H9 (cell line): ENCODE data around the gene ADGRA1. TPM values are rescaled to one million over a fixed set of nuclear protein-coding genes. Genes with fewer than 3 reads are reported as not detected.

Experiments
- DNase-seq: peaks from one replicate; pipeline ENCODE4 v3.0.0-alpha.2; 2017
- H2AFZ ChIP-seq: one replicate; pipeline ENCODE4 v1.6.1; 2013; ENCODE audit warnings: mild to moderate bottlenecking, low read length, control low read depth, moderate library complexity
- H2AK5ac ChIP-seq: 2 replicates; pipeline ENCODE4 v1.6.1; 2013; ENCODE audit warnings: low read length, control low read depth, mixed read lengths; ENCODE audit not compliant: insufficient read length
- H2BK120ac ChIP-seq: one replicate; pipeline ENCODE4 v1.6.1; 2013; ENCODE audit warnings: low read depth, mild to moderate bottlenecking, low read length, control low read depth, inconsistent platforms; ENCODE audit not compliant: poor library complexity, severe bottlenecking
- H2BK12ac ChIP-seq: 2 replicates; pipeline ENCODE4 v1.6.1; 2013; ENCODE audit warnings: low read length, control low read depth, mixed read lengths, low read depth; ENCODE audit not compliant: insufficient read length
- H2BK15ac ChIP-seq: 2 replicates; pipeline ENCODE4 v1.6.1; 2013; ENCODE audit warnings: low read depth, low read length, control low read depth
- H2BK20ac ChIP-seq: one replicate; pipeline ENCODE4 v1.6.1; 2013; ENCODE audit warnings: low read depth, mild to moderate bottlenecking, low read length, control low read depth, inconsistent platforms; ENCODE audit not compliant: poor library complexity, severe bottlenecking
- H2BK5ac ChIP-seq: 2 replicates; pipeline ENCODE4 v1.6.1; 2013; ENCODE audit warnings: low read length, control low read depth, mixed read lengths; ENCODE audit not compliant: insufficient read length
- H3K14ac ChIP-seq: 2 replicates; pipeline ENCODE4 v1.6.1; 2013; ENCODE audit warnings: low read length, control low read depth; ENCODE audit not compliant: insufficient read depth
- H3K18ac ChIP-seq: 2 replicates; pipeline ENCODE4 v1.6.1; 2013; ENCODE audit warnings: low read depth, mild to moderate bottlenecking, mixed read lengths, low read length, control low read depth; ENCODE audit not compliant: insufficient read length
- H3K23ac ChIP-seq: 2 replicates; pipeline ENCODE4 v1.6.1; 2013; ENCODE audit warnings: low read length, control low read depth, mixed read lengths, low read depth; ENCODE audit not compliant: insufficient read length
- H3K23me2 ChIP-seq: 2 replicates; pipeline ENCODE4 v1.6.1; 2013; ENCODE audit warnings: low read depth, mild to moderate bottlenecking, mixed read lengths, low read length, control low read depth; ENCODE audit not compliant: insufficient read length, poor library complexity, severe bottlenecking
- H3K27ac ChIP-seq: 2 replicates; pipeline ENCODE4 v1.5.1; 2013; ENCODE audit warnings: low read length, control low read depth, mixed read lengths, low read depth; ENCODE audit not compliant: insufficient read length
- H3K27me3 ChIP-seq: 2 replicates; pipeline ENCODE4 v1.6.1; 2013; ENCODE audit warnings: low read length, control low read depth, inconsistent platforms; ENCODE audit not compliant: insufficient read depth
- H3K4ac ChIP-seq: 2 replicates; pipeline ENCODE4 v1.6.1; 2013; ENCODE audit warnings: low read depth, mild to moderate bottlenecking, control low read depth, inconsistent platforms, low read length, moderate library complexity
- H3K4me1 ChIP-seq: 2 replicates; pipeline ENCODE4 v1.6.1; 2013; ENCODE audit warnings: low read length, control low read depth, inconsistent platforms; ENCODE audit not compliant: insufficient read depth
- H3K4me2 ChIP-seq: 2 replicates; pipeline ENCODE4 v1.6.1; 2013; ENCODE audit warnings: low read length, control low read depth, mixed read lengths; ENCODE audit not compliant: insufficient read length, insufficient read depth
- H3K56ac ChIP-seq: 2 replicates; pipeline ENCODE4 v1.6.1; 2013; ENCODE audit warnings: low read depth, mild to moderate bottlenecking, mixed read lengths, low read length, control low read depth; ENCODE audit not compliant: insufficient read length
- H3K79me1 ChIP-seq: 2 replicates; pipeline ENCODE4 v1.6.1; 2013; ENCODE audit warnings: low read depth, mild to moderate bottlenecking, moderate library complexity, low read length, control low read depth, inconsistent platforms; ENCODE audit not compliant: insufficient read depth, poor library complexity, severe bottlenecking
- H3K79me2 ChIP-seq: 2 replicates; pipeline ENCODE4 v1.6.1; 2013; ENCODE audit warnings: low read length, control low read depth, inconsistent platforms; ENCODE audit not compliant: insufficient read depth
- H3K9ac ChIP-seq: 2 replicates; pipeline ENCODE4 v1.6.1; 2013; ENCODE audit warnings: low read length, control low read depth, mixed read lengths; ENCODE audit not compliant: insufficient read length; ENCODE audit errors: extremely low read depth
- H3K9me3 ChIP-seq: one replicate; pipeline ENCODE4 v1.6.1; 2013; ENCODE audit warnings: low read depth, low read length, inconsistent platforms; ENCODE audit not compliant: control insufficient read depth
- H3T11ph ChIP-seq: one replicate; pipeline ENCODE4 v1.6.1; 2013; ENCODE audit warnings: mild to moderate bottlenecking, low read length, control low read depth, inconsistent platforms
- H4K20me1 ChIP-seq: one replicate; pipeline ENCODE4 v1.6.1; 2013; ENCODE audit not compliant: control insufficient read depth, insufficient read length, insufficient read depth
- H4K5ac ChIP-seq: 2 replicates; pipeline ENCODE4 v1.6.1; 2013; ENCODE audit warnings: low read depth, mild to moderate bottlenecking, mixed read lengths, low read length, control low read depth; ENCODE audit not compliant: insufficient read length
- H4K8ac ChIP-seq: replicated peaks from 2 replicates; pipeline ENCODE4 v1.6.1; 2013; ENCODE audit warnings: low read length, control low read depth, mixed read lengths, low read depth; ENCODE audit not compliant: insufficient read length
- H4K91ac ChIP-seq: 2 replicates; pipeline ENCODE4 v1.6.1; 2013; ENCODE audit warnings: low read depth, mild to moderate bottlenecking, moderate library complexity, mixed read lengths, low read length, control low read depth; ENCODE audit not compliant: insufficient read length
- H3K27ac Mint-ChIP-seq, 3 experiments: 2 replicates in 2 of 3; 3 replicates in 1 of 3; pipeline ENCODE4 v1.8.0; 2020 to 2021; ENCODE audit warnings: mixed read lengths in 3 of 3, mild to moderate bottlenecking in 1 of 3, moderate library complexity in 1 of 3
- H3K27me3 Mint-ChIP-seq: 2 replicates; pipeline ENCODE4 v1.8.0; 2021; ENCODE audit warnings: low read depth, mild to moderate bottlenecking, moderate library complexity, mixed read lengths
- H3K36me3 Mint-ChIP-seq, 3 experiments: 2 replicates in 2 of 3; 3 replicates in 1 of 3; pipeline ENCODE4 v1.8.0; 2020 to 2021; ENCODE audit warnings: low read depth in 3 of 3, mixed read lengths in 3 of 3; ENCODE audit not compliant: insufficient read depth in 1 of 3
- H3K4me1 Mint-ChIP-seq, 2 experiments: 2 replicates each; pipeline ENCODE4 v1.8.0; 2020; ENCODE audit warnings: mixed read lengths in 2 of 2
- H3K4me3 Mint-ChIP-seq, 2 experiments: 2 replicates in 1 of 2; 3 replicates in 1 of 2; pipeline ENCODE4 v1.8.0; 2020 to 2021; ENCODE audit warnings: mild to moderate bottlenecking in 2 of 2, mixed read lengths in 2 of 2, moderate library complexity in 1 of 2
- H3K9me3 Mint-ChIP-seq, 2 experiments: 2 replicates in 1 of 2; 3 replicates in 1 of 2; pipeline ENCODE4 v1.8.0; 2020; ENCODE audit warnings: mild to moderate bottlenecking in 2 of 2, mixed read lengths in 2 of 2, moderate library complexity in 1 of 2
- CTCF ChIP-seq: fragments of 200-600 bp; sonication (generic); conservative IDR thresholded peaks from 3 replicates; pipeline ENCODE4 v1.8.0; 2021; ENCODE audit warnings: antibody characterized with exemption, mild to moderate bottlenecking
- WGBS: extraction: QIAGEN DNeasy Blood & Tissue Kit; methylation state at CpG from one replicate; pipeline ENCODE4 v1.1.7; 2013; ENCODE audit warnings: missing lambda C conversion rate, low lambda C conversion rate, mixed read lengths; ENCODE audit not compliant: insufficient read length; ENCODE audit errors: extremely low coverage; 5-methylcytosine and 5-hydroxymethylcytosine counted together
- total RNA-seq: library from RNA; stranded (reverse); gene quantifications from 2 replicates; pipeline ENCODE4 v1.2.1, GENCODE V29; 2021

Gene ADGRA1
- total RNA-seq, 1 experiment from 2014 or later = 0.11 TPM

- H3K4ac ChIP-seq = no peak overlapping the region
- no peak for TF ChIP-seq CTCF
These were observed 18.1 kb downstream of the ADGRA1 start for GRCh38 chr10:133105686-133106390.

More at GRCh38 chr10:133105686-133106390, 18.1 kb downstream of the ADGRA1 start:
- Mint-ChIP-seq H3K4me1 (peaks cover 13 to 32% of the 10 kb centered on the region in 2 experiments), H3K27ac (no peak overlapping the region), H3K36me3 (peaks cover 2 to 23% (median 7%) of the 10 kb centered on the region in 3 experiments; a peak in 6 of 7 replicates), H3K27me3 (peaks cover 12% of the 10 kb centered on the region), H3K9me3 (peaks cover 20 to 30% of the 10 kb centered on the region in 2 experiments), H3K4me3 (no peak overlapping the region)
- Histone ChIP-seq H2BK15ac (no peak overlapping the region), H3K27me3 (no peaks in the 10 kb centered on the region), H2AFZ (no peak overlapping the region), H4K91ac (no peak overlapping the region), H3K23me2 (peaks cover 2% of the 10 kb centered on the region), H3T11ph (no peak overlapping the region), H3K18ac (no peak overlapping the region), H3K23ac (no peak overlapping the region), H2BK5ac (no peak overlapping the region), H3K27ac (no peak overlapping the region), H3K9me3 (peaks cover 10% of the 10 kb centered on the region), H3K9ac (no peak overlapping the region), H3K14ac (no peak overlapping the region), H2BK120ac (no peak overlapping the region), H2BK12ac (no peak overlapping the region), H4K8ac (no peak overlapping the region), H4K5ac (no peak overlapping the region), H3K4me1 (no peaks in the 10 kb centered on the region), H4K20me1 (no peaks in the 10 kb centered on the region), H2BK20ac (no peak overlapping the region), H3K79me1 (no peaks in the 10 kb centered on the region), H2AK5ac (no peak overlapping the region), H3K79me2 (no peaks in the 10 kb centered on the region), H3K4me2 (no peak overlapping the region), H3K56ac (no peak overlapping the region)
- no peak for DNase-seq
- no CpG with 5 or more reads among the region's 19 CpGs for WGBS
